HL-60 (cell line): Measurements from ENCODE around the gene B3GALT4.

ENCODE experiments used
- GABPA ChIP-seq: IDR thresholded peaks from 2 replicates; pipeline ENCODE4 v1.6.1; 2012; ENCODE audit warnings: low read depth
- TF ChIP-seq, protein P1 (sequence below): IDR thresholded peaks from 2 replicates; pipeline ENCODE4 v1.6.1; 2012; ENCODE audit warnings: low read depth; ENCODE audit not compliant: insufficient replicate concordance

DNA sequence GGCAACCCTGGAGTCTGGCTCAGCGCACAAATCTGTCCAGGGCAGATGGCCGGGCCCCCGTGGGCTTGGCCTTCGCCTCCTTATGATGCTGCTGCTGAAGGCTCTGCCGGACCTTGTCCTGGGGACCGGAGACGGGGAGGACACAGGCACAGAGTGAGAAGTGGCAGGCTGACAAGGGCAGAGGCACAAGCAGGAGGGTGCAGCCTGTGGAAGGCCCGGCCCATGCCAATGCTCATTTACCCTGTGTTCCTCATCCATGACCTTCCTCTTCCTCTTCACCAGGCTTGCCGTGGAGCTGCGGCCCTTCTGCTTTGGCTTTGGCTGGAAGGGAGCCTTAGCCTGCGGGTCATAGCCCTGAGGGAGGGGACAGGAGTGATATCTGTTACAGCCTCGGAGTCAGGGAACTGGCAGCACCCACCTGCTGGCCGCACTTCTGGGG is 2.4 kb downstream of the B3GALT4 start:
- TF ChIP-seq GABPA: no peak
- TF ChIP-seq, protein P1, sequence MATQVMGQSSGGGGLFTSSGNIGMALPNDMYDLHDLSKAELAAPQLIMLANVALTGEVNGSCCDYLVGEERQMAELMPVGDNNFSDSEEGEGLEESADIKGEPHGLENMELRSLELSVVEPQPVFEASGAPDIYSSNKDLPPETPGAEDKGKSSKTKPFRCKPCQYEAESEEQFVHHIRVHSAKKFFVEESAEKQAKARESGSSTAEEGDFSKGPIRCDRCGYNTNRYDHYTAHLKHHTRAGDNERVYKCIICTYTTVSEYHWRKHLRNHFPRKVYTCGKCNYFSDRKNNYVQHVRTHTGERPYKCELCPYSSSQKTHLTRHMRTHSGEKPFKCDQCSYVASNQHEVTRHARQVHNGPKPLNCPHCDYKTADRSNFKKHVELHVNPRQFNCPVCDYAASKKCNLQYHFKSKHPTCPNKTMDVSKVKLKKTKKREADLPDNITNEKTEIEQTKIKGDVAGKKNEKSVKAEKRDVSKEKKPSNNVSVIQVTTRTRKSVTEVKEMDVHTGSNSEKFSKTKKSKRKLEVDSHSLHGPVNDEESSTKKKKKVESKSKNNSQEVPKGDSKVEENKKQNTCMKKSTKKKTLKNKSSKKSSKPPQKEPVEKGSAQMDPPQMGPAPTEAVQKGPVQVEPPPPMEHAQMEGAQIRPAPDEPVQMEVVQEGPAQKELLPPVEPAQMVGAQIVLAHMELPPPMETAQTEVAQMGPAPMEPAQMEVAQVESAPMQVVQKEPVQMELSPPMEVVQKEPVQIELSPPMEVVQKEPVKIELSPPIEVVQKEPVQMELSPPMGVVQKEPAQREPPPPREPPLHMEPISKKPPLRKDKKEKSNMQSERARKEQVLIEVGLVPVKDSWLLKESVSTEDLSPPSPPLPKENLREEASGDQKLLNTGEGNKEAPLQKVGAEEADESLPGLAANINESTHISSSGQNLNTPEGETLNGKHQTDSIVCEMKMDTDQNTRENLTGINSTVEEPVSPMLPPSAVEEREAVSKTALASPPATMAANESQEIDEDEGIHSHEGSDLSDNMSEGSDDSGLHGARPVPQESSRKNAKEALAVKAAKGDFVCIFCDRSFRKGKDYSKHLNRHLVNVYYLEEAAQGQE: no peak
